ENCODE results near the gene OR52N1. TPM values are rescaled to one million over a fixed set of nuclear protein-coding genes. Genes with fewer than 3 reads are reported as not detected.

OR52N1 gene
- total RNA-seq, 1 experiment from 2014 or later = not detected

- no peak overlapping the region for H3K4me3 ChIP-seq
- H3K79me2 ChIP-seq (ENCODE audit: low read depth) = no peaks in the 10 kb centered on the region
- no peak for TF ChIP-seq EZH2 (IDR thresholded peaks at IDR 0.05; ENCODE audit: low read depth)
- TF ChIP-seq, protein P1, sequence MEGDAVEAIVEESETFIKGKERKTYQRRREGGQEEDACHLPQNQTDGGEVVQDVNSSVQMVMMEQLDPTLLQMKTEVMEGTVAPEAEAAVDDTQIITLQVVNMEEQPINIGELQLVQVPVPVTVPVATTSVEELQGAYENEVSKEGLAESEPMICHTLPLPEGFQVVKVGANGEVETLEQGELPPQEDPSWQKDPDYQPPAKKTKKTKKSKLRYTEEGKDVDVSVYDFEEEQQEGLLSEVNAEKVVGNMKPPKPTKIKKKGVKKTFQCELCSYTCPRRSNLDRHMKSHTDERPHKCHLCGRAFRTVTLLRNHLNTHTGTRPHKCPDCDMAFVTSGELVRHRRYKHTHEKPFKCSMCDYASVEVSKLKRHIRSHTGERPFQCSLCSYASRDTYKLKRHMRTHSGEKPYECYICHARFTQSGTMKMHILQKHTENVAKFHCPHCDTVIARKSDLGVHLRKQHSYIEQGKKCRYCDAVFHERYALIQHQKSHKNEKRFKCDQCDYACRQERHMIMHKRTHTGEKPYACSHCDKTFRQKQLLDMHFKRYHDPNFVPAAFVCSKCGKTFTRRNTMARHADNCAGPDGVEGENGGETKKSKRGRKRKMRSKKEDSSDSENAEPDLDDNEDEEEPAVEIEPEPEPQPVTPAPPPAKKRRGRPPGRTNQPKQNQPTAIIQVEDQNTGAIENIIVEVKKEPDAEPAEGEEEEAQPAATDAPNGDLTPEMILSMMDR (conservative IDR thresholded peaks at IDR 0.05) = no peak
- H4K20me1 ChIP-seq (ENCODE audit: insufficient read depth) = no peaks in the 10 kb centered on the region
- no peak overlapping the region for H3K4me2 ChIP-seq
- no peak overlapping the region for H2AFZ ChIP-seq
- ChIA-PET CTCF (no interaction called here), POLR2A (ENCODE audit: unreplicated experiment) (no interaction called here)
- H3K9me2 ChIP-seq (ENCODE audit: insufficient read depth) = no peaks in the 10 kb centered on the region
- H3K27ac ChIP-seq = no peak overlapping the region
- H3F3A ChIP-seq (ENCODE audit: insufficient read depth, low read depth) = no peaks in the 10 kb centered on the region
- no peaks in the 10 kb centered on the region for H3K36me3 ChIP-seq (ENCODE audit: low read depth)
- no peaks in the 10 kb centered on the region for H3K27me3 ChIP-seq (ENCODE audit: insufficient read depth, low read depth)
- no peaks in the 10 kb centered on the region for H3K9me3 ChIP-seq (ENCODE audit: insufficient read depth, low read depth)
- intact Hi-C loops (cut with micrococcal nuclease; ENCODE audit: unreplicated experiment) = no loop called here
- DNase-seq = no peak
- no TSS peak for BruUV-seq (replicated peaks)
- H3K4me1 ChIP-seq (replicated peaks; ENCODE audit: insufficient read depth) = no peaks in the 10 kb centered on the region
These were observed 44.5 kb downstream of the OR52N1 start for GRCh38 chr11:5746614-5747013.

- CTCF ChIA-PET = no interaction called here
- Histone ChIP-seq H3K4me3 (no peak overlapping the region), H2AFZ (no peak overlapping the region), H3K4me2 (no peak overlapping the region), H3K36me3 (ENCODE audit: low read depth) (no peaks in the 10 kb centered on the region), H3K79me2 (ENCODE audit: low read depth) (no peaks in the 10 kb centered on the region), H3K9me3 (ENCODE audit: insufficient read depth, low read depth) (no peaks in the 10 kb centered on the region), H3K27ac (no peak overlapping the region), H3K4me1 (replicated peaks; ENCODE audit: insufficient read depth) (no peaks in the 10 kb centered on the region), H3F3A (ENCODE audit: insufficient read depth, low read depth) (no peaks in the 10 kb centered on the region), H3K27me3 (ENCODE audit: insufficient read depth, low read depth) (no peaks in the 10 kb centered on the region), H4K20me1 (ENCODE audit: insufficient read depth) (no peaks in the 10 kb centered on the region), H3K9me2 (ENCODE audit: insufficient read depth) (no peaks in the 10 kb centered on the region)
- intact Hi-C loops (cut with micrococcal nuclease; ENCODE audit: unreplicated experiment) = no loop called here
- BruUV-seq (replicated peaks) = no TSS peak
- no peak for DNase-seq
- no peak for TF ChIP-seq EZH2 (IDR thresholded peaks at IDR 0.05; ENCODE audit: low read depth)
- TF ChIP-seq, protein P1 (conservative IDR thresholded peaks at IDR 0.05) = no peak
- POLR2A ChIA-PET (ENCODE audit: unreplicated experiment) = no interaction called here
These were observed 52.6 kb downstream of the OR52N1 start for GRCh38 chr11:5738431-5738830.

DNA sequence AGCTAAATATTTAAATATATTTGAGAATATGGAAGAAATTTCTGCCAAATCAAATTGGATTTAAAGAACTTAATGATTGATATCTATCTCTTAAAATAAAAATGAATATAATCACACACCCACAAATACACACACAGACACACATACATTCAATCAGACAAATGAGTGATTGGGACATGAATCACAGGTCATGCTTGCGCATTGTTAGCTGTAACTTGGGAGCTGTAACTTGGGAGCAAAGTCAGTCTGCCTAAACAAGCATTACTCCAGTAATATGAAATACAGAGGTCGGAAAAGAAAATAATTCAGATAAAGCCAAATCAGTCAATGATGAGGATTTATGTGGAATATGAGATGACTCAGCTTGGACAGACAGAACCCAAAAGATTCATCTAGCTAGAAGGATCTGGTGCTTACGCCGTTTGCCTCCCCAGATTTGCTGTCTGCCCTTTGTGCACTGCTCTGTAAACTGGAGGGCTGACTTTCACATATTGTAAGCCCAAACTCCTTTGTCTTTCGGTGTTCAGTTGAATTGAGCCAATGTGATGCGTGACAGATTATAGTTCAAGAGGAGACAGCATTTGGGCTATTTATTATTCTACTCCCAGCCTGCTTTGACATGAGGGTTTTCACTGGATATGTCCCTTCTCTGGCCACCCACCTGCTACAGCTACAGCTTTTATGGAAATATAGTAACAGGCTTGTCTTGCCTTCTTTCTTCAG, 53.2 kb downstream of the OR52N1 start:
- BruUV-seq (replicated peaks) = no TSS peak
- TF ChIP-seq, protein P1 (conservative IDR thresholded peaks at IDR 0.05) = no peak
- no peak for TF ChIP-seq EZH2 (IDR thresholded peaks at IDR 0.05; ENCODE audit: low read depth)
- Histone ChIP-seq H3F3A (ENCODE audit: insufficient read depth, low read depth) (no peaks in the 10 kb centered on the region), H3K4me1 (replicated peaks; ENCODE audit: insufficient read depth) (no peaks in the 10 kb centered on the region), H2AFZ (no peak overlapping the region), H3K27ac (no peak overlapping the region), H3K36me3 (ENCODE audit: low read depth) (no peaks in the 10 kb centered on the region), H3K9me3 (ENCODE audit: insufficient read depth, low read depth) (no peaks in the 10 kb centered on the region), H3K27me3 (ENCODE audit: insufficient read depth, low read depth) (no peaks in the 10 kb centered on the region), H4K20me1 (ENCODE audit: insufficient read depth) (no peaks in the 10 kb centered on the region), H3K9me2 (ENCODE audit: insufficient read depth) (no peaks in the 10 kb centered on the region), H3K4me3 (no peak overlapping the region), H3K4me2 (no peak overlapping the region), H3K79me2 (ENCODE audit: low read depth) (no peaks in the 10 kb centered on the region)
- no peak for DNase-seq
- ChIA-PET CTCF (no interaction called here), POLR2A (ENCODE audit: unreplicated experiment) (no interaction called here)
- intact Hi-C loops (cut with micrococcal nuclease; ENCODE audit: unreplicated experiment) = no loop called here
